Measurements from ENCODE around the gene SAMD4A.

The SAMD4A gene

GRCh38 chr14:54742492-54743350 lies 175.8 kb downstream of the SAMD4A start:
- TF ChIP-seq CEBPB (IDR thresholded peaks at IDR 0.05) (no peak), TEAD4 (IDR thresholded peaks at IDR 0.05) (no peak), YY1 (IDR thresholded peaks at IDR 0.05; ENCODE audit: low read depth) (no peak), ZBTB7A (IDR thresholded peaks at IDR 0.05; ENCODE audit: low read depth) (no peak), CREB1 (IDR thresholded peaks at IDR 0.05; ENCODE audit: low read depth) (no peak), EP300 (IDR thresholded peaks at IDR 0.05; ENCODE audit: borderline replicate concordance) (no peak), EGR1 (IDR thresholded peaks at IDR 0.05) (no peak)
- TF ChIP-seq, protein P1, sequence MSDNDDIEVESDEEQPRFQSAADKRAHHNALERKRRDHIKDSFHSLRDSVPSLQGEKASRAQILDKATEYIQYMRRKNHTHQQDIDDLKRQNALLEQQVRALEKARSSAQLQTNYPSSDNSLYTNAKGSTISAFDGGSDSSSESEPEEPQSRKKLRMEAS (IDR thresholded peaks at IDR 0.05), result no peak

GRCh38 chr14:54743382-54743781 lies 176.5 kb downstream of the SAMD4A start:
- TF ChIP-seq CREB1 (IDR thresholded peaks at IDR 0.05; ENCODE audit: low read depth) (no peak), CEBPB (IDR thresholded peaks at IDR 0.05) (no peak), YY1 (IDR thresholded peaks at IDR 0.05; ENCODE audit: low read depth) (no peak), REST (IDR thresholded peaks at IDR 0.05; ENCODE audit: low read depth) (no peak), ZBTB7A (IDR thresholded peaks at IDR 0.05; ENCODE audit: low read depth) (no peak), NFIC (IDR thresholded peaks at IDR 0.05) (no peak), EGR1 (IDR thresholded peaks at IDR 0.05) (no peak), TAF1 (IDR thresholded peaks at IDR 0.05; ENCODE audit: low read depth) (no peak), TEAD4 (IDR thresholded peaks at IDR 0.05) (no peak), RAD21 (IDR thresholded peaks at IDR 0.05; ENCODE audit: low read depth) (no peak), FOXM1 (IDR thresholded peaks at IDR 0.05; ENCODE audit: borderline replicate concordance, low read depth) (no peak), TCF12 (IDR thresholded peaks at IDR 0.05; ENCODE audit: low read depth) (no peak), EP300 (IDR thresholded peaks at IDR 0.05; ENCODE audit: borderline replicate concordance) (no peak)
- TF ChIP-seq, protein P2, sequence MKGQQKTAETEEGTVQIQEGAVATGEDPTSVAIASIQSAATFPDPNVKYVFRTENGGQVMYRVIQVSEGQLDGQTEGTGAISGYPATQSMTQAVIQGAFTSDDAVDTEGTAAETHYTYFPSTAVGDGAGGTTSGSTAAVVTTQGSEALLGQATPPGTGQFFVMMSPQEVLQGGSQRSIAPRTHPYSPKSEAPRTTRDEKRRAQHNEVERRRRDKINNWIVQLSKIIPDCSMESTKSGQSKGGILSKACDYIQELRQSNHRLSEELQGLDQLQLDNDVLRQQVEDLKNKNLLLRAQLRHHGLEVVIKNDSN (IDR thresholded peaks at IDR 0.05), result no peak
- TF ChIP-seq, protein P1 (IDR thresholded peaks at IDR 0.05), result no peak

DNA sequence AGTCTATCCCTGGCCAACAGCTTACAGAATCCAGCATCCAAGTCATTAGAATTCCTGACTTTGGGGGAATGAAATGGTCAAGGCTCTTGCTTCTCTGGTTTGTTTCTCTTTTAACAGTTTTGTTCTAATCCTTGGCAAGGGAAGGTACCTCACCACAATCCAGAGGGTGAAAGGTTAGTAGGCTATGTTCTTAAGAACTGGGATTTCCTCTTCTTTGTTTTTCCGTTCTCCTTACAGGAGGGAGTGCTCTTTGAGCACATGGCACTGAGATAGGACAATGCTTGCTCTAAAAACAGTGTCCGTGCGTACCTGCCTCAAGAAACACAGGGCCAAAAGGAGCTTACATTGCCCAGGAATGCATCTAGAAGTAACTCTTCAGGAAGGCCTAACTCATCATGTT lies 179.1 kb downstream of the SAMD4A start:
- TF ChIP-seq FOXM1 (IDR thresholded peaks at IDR 0.05; ENCODE audit: borderline replicate concordance, low read depth) (no peak), CREB1 (IDR thresholded peaks at IDR 0.05; ENCODE audit: low read depth) (no peak), TCF12 (IDR thresholded peaks at IDR 0.05; ENCODE audit: low read depth) (no peak), TEAD4 (IDR thresholded peaks at IDR 0.05) (no peak), CEBPB (IDR thresholded peaks at IDR 0.05) (no peak), REST (IDR thresholded peaks at IDR 0.05; ENCODE audit: low read depth) (no peak), ZBTB7A (IDR thresholded peaks at IDR 0.05; ENCODE audit: low read depth) (no peak), TAF1 (IDR thresholded peaks at IDR 0.05; ENCODE audit: low read depth) (no peak), NFIC (IDR thresholded peaks at IDR 0.05) (no peak), EGR1 (IDR thresholded peaks at IDR 0.05) (no peak), YY1 (IDR thresholded peaks at IDR 0.05; ENCODE audit: low read depth) (no peak), EP300 (IDR thresholded peaks at IDR 0.05; ENCODE audit: borderline replicate concordance) (no peak), RAD21 (IDR thresholded peaks at IDR 0.05; ENCODE audit: low read depth) (no peak)
- TF ChIP-seq, protein P1 (IDR thresholded peaks at IDR 0.05), result no peak
- TF ChIP-seq, protein P2 (IDR thresholded peaks at IDR 0.05), result no peak

GRCh38 chr14:54747616-54748015 lies 180.7 kb downstream of the SAMD4A start:
- TF ChIP-seq CREB1 (IDR thresholded peaks at IDR 0.05; ENCODE audit: low read depth) (no peak), EGR1 (IDR thresholded peaks at IDR 0.05) (no peak)
- TF ChIP-seq, protein P2 (IDR thresholded peaks at IDR 0.05), result no peak

DNA sequence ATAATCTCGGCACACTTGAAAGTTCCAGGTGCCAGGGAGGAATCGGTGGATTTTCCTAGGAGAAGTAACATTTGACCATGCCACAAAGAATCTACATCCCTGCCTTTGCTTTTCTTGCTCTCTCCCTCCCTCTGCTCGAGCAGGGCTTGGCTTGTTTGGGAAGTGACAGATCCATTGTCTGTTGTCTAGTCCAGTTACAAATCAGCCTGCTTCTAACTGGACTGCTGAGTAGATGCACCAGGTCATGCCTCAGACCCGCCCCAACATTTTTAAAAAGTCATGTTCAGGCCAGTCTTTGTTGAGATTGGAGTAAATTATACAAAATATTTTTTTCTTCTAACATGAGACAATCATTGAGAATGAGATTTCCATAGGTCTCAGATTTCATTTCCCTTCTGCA lies 182.3 kb downstream of the SAMD4A start:
- TF ChIP-seq YY1 (IDR thresholded peaks at IDR 0.05; ENCODE audit: low read depth), result no peak
- TF ChIP-seq NFIC (IDR thresholded peaks at IDR 0.05), result no peak
- no peak for TF ChIP-seq CEBPB (IDR thresholded peaks at IDR 0.05)
- TF ChIP-seq CREB1 (IDR thresholded peaks at IDR 0.05; ENCODE audit: low read depth), result no peak
- no peak for TF ChIP-seq REST (IDR thresholded peaks at IDR 0.05; ENCODE audit: low read depth)
- no peak for TF ChIP-seq EP300 (IDR thresholded peaks at IDR 0.05; ENCODE audit: borderline replicate concordance)
- TF ChIP-seq, protein P2 (IDR thresholded peaks at IDR 0.05), result no peak
- TF ChIP-seq TCF12 (IDR thresholded peaks at IDR 0.05; ENCODE audit: low read depth), result no peak
- TF ChIP-seq ZBTB7A (IDR thresholded peaks at IDR 0.05; ENCODE audit: low read depth), result no peak

Data from Ishikawa (cell line).